ENCODE data around the gene NSDHL.

DNA sequence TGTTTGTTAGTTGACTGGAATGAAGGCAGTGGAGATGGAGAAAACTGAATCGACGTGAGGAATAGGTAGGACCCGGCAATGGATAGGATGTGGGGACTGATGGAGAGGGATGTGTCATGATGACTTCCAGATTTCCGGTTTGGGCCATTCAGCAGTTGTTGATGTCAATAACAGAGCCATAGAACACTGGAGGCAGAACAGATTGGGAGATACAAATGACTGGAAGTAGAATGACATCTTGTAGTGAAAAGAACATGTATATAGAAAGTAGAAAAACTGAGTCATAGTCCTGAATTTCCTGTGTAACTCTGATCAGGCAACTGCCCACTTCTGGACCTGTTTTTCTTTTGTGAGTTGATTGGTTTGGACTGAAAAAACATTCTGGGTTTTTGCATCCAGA lies 24.8 kb upstream of the NSDHL start:
- TF ChIP-seq YY1 (IDR thresholded peaks at IDR 0.05; ENCODE audit: extremely low read depth, insufficient replicate concordance, low read depth, low read length) (no peak), ZNF274 (IDR thresholded peaks at IDR 0.05; ENCODE audit: low read depth, low read length) (no peak), POLR2AphosphoS5 (IDR thresholded peaks at IDR 0.05; ENCODE audit: low read depth, low read length) (no peak)
- TF ChIP-seq, protein P1, sequence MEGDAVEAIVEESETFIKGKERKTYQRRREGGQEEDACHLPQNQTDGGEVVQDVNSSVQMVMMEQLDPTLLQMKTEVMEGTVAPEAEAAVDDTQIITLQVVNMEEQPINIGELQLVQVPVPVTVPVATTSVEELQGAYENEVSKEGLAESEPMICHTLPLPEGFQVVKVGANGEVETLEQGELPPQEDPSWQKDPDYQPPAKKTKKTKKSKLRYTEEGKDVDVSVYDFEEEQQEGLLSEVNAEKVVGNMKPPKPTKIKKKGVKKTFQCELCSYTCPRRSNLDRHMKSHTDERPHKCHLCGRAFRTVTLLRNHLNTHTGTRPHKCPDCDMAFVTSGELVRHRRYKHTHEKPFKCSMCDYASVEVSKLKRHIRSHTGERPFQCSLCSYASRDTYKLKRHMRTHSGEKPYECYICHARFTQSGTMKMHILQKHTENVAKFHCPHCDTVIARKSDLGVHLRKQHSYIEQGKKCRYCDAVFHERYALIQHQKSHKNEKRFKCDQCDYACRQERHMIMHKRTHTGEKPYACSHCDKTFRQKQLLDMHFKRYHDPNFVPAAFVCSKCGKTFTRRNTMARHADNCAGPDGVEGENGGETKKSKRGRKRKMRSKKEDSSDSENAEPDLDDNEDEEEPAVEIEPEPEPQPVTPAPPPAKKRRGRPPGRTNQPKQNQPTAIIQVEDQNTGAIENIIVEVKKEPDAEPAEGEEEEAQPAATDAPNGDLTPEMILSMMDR (IDR thresholded peaks at IDR 0.05 in 2 of 3, conservative IDR thresholded peaks at IDR 0.05 in 1 of 3; ENCODE audit: borderline replicate concordance in 1 of 3, insufficient read depth in 1 of 3, low read depth in 2 of 3, low read length in 2 of 3), result no peak
